H4 (cell line): ENCODE measurements around the gene ISG20. TPM values are rescaled to one million over a fixed set of nuclear protein-coding genes. Genes with fewer than 3 reads are reported as not detected.
A peak's percentile ranks its signal among the peaks of the same experiment; 100 is the strongest.

Experiments used
- DNase-seq: peaks from one replicate; pipeline ENCODE4 v3.0.0-alpha.2; 2015; ENCODE audit warnings: low spot score
- total RNA-seq: library from RNA; depleted of rRNA; stranded (reverse); fragments of >200 nt; shearing (Covaris generic); gene quantifications from 2 replicates; pipeline ENCODE4 v1.2.3, GENCODE V29; 2014; rRNA removed

The ISG20 gene
- total RNA-seq = 14.7 and 20.9 TPM in 2 replicates

- peak; percentile 98 for DNase-seq
These were observed at the start of gene ISG20 for GRCh38 chr15:88638626-88639372. Gene ISG20 (plus strand): TSS chr15:88639016. CDS start chr15:88639367, 351 bp downstream.

- DNase-seq = no peak
These were observed 48.1 kb upstream of the ISG20 start for GRCh38 chr15:88590759-88591158.

- no peak for DNase-seq
These were observed 47.4 kb upstream of the ISG20 start for GRCh38 chr15:88591384-88591783.

GRCh38 chr15:88603885-88604284 lies 34.9 kb upstream of the ISG20 start:
- no peak for DNase-seq

- DNase-seq = no peak
These were observed 34.2 kb upstream of the ISG20 start for GRCh38 chr15:88604381-88605188.

- DNase-seq = no peak
These were observed 33.4 kb upstream of the ISG20 start for GRCh38 chr15:88605189-88606069.

- DNase-seq = no peak
These were observed 32.6 kb upstream of the ISG20 start for GRCh38 chr15:88606070-88606794.

- DNase-seq = no peak
These were observed 30.9 kb upstream of the ISG20 start for GRCh38 chr15:88607951-88608350.

- DNase-seq = no peak
These were observed 30.1 kb upstream of the ISG20 start for GRCh38 chr15:88608607-88609181.

- DNase-seq = no peak
These were observed 29.3 kb upstream of the ISG20 start for GRCh38 chr15:88609344-88610090.

- DNase-seq = peak; percentile 42
These were observed 28.1 kb upstream of the ISG20 start for GRCh38 chr15:88610701-88611231.

GRCh38 chr15:88612186-88612796 lies 26.5 kb upstream of the ISG20 start:
- no peak for DNase-seq

GRCh38 chr15:88613074-88613944 lies 25.5 kb upstream of the ISG20 start:
- DNase-seq = no peak

- no peak for DNase-seq
These were observed 23.3 kb upstream of the ISG20 start for GRCh38 chr15:88615303-88616107.

- DNase-seq = no peak
These were observed 22.6 kb upstream of the ISG20 start for GRCh38 chr15:88616240-88616639.

GRCh38 chr15:88617031-88617722 lies 21.6 kb upstream of the ISG20 start:
- no peak for DNase-seq

- no peak for DNase-seq
These were observed 21.0 kb upstream of the ISG20 start for GRCh38 chr15:88617790-88618189.
